ENCODE results near the gene HEBP1. TPM values are rescaled to one million over a fixed set of nuclear protein-coding genes. Genes with fewer than 3 reads are reported as not detected.

Gene HEBP1
- total RNA-seq, 1 donor from 2014 or later: 47.6 TPM

GRCh38 chr12:12985817-12986408 is 14.2 kb downstream of the HEBP1 start:
- no peak for TF ChIP-seq POLR2AphosphoS5 (IDR thresholded peaks at IDR 0.05; ENCODE audit: insufficient read depth in 1 of 2, low read depth in 1 of 2)
- TF ChIP-seq CTCF (IDR thresholded peaks at IDR 0.05): peak in 1 of 3 experiments; percentile 28
- Histone ChIP-seq H3K27ac (no peak overlapping the region), H3K9me3 (no peaks in the 10 kb centered on the region), H3K4me1 (peaks cover 3% of the 10 kb centered on the region), H3K4me3 (no peak overlapping the region), H3K36me3 (peaks cover 0 to 42% of the 10 kb centered on the region in 2 donors), H3K27me3 (no peaks in the 10 kb centered on the region)
- DNase-seq (ENCODE audit: extremely low spot score in 2 of 2): no peak
- intact Hi-C loops (cut with DNase I): no loop called here

GRCh38 chr12:12984149-12984548 is 15.9 kb downstream of the HEBP1 start:
- H3K27me3 ChIP-seq: no peaks in the 10 kb centered on the region
- H3K9me3 ChIP-seq: no peaks in the 10 kb centered on the region
- DNase-seq (ENCODE audit: extremely low spot score in 2 of 2): no peak
- H3K4me3 ChIP-seq: no peak overlapping the region
- H3K4me1 ChIP-seq: peaks cover 20% of the 10 kb centered on the region
- intact Hi-C loops (cut with DNase I): no loop called here
- TF ChIP-seq POLR2A (IDR thresholded peaks at IDR 0.05): no peak
- no peak for TF ChIP-seq POLR2AphosphoS5 (IDR thresholded peaks at IDR 0.05; ENCODE audit: insufficient read depth in 1 of 2, low read depth in 1 of 2)
- no peak for TF ChIP-seq CTCF (IDR thresholded peaks at IDR 0.05)
- H3K36me3 ChIP-seq: peaks cover 0 to 41% of the 10 kb centered on the region in 2 donors
- H3K27ac ChIP-seq: no peak overlapping the region

GRCh38 chr12:12983420-12984035 is 16.5 kb downstream of the HEBP1 start:
- peaks cover 26% of the 10 kb centered on the region for H3K4me1 ChIP-seq
- H3K36me3 ChIP-seq: peaks cover 0 to 34% of the 10 kb centered on the region in 2 donors
- TF ChIP-seq POLR2A (IDR thresholded peaks at IDR 0.05): no peak
- peak in 1 of 2 donors; percentile 64 for TF ChIP-seq POLR2AphosphoS5 (IDR thresholded peaks at IDR 0.05; ENCODE audit: insufficient read depth in 1 of 2, low read depth in 1 of 2)
- peak in 2 of 3 experiments; percentile 54 to 58 for TF ChIP-seq CTCF (IDR thresholded peaks at IDR 0.05)
- DNase-seq (ENCODE audit: extremely low spot score in 2 of 2): no peak
- H3K9me3 ChIP-seq: no peaks in the 10 kb centered on the region
- intact Hi-C loops (cut with DNase I): no loop called here
- no peaks in the 10 kb centered on the region for H3K27me3 ChIP-seq
- H3K27ac ChIP-seq: peak overlapping the region; percentile 68
- no peak overlapping the region for H3K4me3 ChIP-seq

GRCh38 chr12:12982331-12982730 is 17.7 kb downstream of the HEBP1 start:
- Histone ChIP-seq H3K36me3 (peaks cover 0 to 26% of the 10 kb centered on the region in 2 donors), H3K9me3 (no peaks in the 10 kb centered on the region), H3K27ac (no peak overlapping the region), H3K4me3 (no peak overlapping the region), H3K27me3 (no peaks in the 10 kb centered on the region), H3K4me1 (peaks cover 28% of the 10 kb centered on the region)
- no peak for DNase-seq (ENCODE audit: extremely low spot score in 2 of 2)
- intact Hi-C loops (cut with DNase I): no loop called here
- TF ChIP-seq POLR2AphosphoS5 (IDR thresholded peaks at IDR 0.05; ENCODE audit: insufficient read depth in 1 of 2, low read depth in 1 of 2) (no peak), POLR2A (IDR thresholded peaks at IDR 0.05) (no peak), CTCF (IDR thresholded peaks at IDR 0.05) (no peak)

GRCh38 chr12:12979731-12980259 is 20.3 kb downstream of the HEBP1 start:
- Histone ChIP-seq H3K9me3 (no peaks in the 10 kb centered on the region), H3K4me1 (peaks cover 46% of the 10 kb centered on the region), H3K27me3 (no peaks in the 10 kb centered on the region), H3K27ac (peak overlapping the region; percentile 82), H3K36me3 (peaks cover 0 to 10% of the 10 kb centered on the region in 2 donors), H3K4me3 (no peak overlapping the region)
- no peak for DNase-seq (ENCODE audit: extremely low spot score in 2 of 2)
- intact Hi-C loops (cut with DNase I): loop anchor here (5.0 to 10.0 kb wide), 2 partner anchors 62 to 145 kb away; no protein-coding TSS in a partner anchor
- no peak for TF ChIP-seq POLR2A (IDR thresholded peaks at IDR 0.05)
- TF ChIP-seq CTCF (IDR thresholded peaks at IDR 0.05): no peak
- TF ChIP-seq POLR2AphosphoS5 (IDR thresholded peaks at IDR 0.05; ENCODE audit: insufficient read depth in 1 of 2, low read depth in 1 of 2): no peak

All from vagina (tissue), 2 donors.